ENCODE data around the gene CAST.

Gene CAST

DNA sequence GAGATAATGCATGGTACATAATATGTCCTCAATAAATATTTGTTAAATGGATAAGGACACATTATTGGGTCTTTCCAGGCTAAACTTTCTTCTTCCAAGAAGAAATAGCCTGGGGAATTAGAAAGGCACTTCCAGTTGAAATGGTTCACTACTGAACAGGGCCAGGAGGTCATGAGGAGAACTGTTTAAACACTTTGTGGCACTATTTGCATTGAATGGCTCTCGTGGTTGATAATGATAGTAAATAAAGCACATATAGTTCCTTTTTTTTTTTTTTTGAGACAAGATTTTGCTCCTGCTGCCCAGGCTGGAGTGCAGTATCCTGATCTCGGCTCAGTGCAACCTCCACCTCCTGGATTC lies 19.9 kb upstream of the CAST start:
- DNase-seq (ENCODE audit: insufficient read length, low spot score): no peak
- FAIRE-seq: no peak

GRCh38 chr5:96645091-96645490 lies 17.1 kb upstream of the CAST start:
- FAIRE-seq (no peak), DNase-seq (ENCODE audit: insufficient read length, low spot score) (no peak)

DNA sequence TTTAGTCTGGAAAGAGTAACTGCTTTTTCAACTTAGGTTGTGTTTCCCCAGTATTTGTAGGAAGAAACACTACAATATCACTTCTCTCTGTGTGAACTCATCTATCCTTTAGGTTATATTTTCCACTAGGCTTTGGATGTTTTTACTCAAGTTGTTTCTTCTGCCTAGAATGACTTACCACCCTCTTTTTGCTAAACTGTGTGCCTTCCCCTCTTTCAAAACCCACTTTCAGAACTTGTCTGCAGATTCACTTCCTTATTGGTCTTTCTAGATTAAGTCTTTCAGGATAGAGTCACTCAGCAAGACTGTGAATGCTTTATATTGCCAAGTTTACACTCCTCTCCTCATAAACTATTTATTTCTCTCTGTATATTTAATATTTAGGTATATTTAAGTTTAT lies 14.2 kb upstream of the CAST start:
- DNase-seq (ENCODE audit: insufficient read length, low spot score) (no peak), FAIRE-seq (no peak)

- FAIRE-seq (no peak), DNase-seq (ENCODE audit: insufficient read length, low spot score) (no peak)
These were observed 13.6 kb upstream of the CAST start for GRCh38 chr5:96648593-96648992.

DNA sequence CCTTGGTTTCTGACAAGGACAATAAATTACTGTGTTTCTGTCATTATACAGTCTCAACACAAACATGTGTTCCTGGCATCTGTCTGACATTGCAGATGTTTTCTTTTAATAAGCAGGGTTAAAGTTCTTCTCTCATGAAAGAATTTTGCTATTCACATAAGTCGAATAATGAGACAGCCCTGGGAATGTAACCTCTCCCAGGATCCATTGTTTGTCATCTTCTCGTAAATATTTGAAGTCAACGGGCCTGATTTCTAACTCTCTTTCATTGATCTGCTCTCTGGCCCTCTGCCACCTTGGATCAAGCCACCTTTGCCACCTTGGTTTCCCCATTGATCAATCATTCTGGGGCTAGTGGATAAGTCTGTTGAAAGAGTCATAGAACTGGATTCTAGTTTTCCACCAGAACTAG lies 12.9 kb upstream of the CAST start:
- FAIRE-seq: no peak

GRCh38 chr5:96649681-96650540 lies 12.3 kb upstream of the CAST start:
- no peak for DNase-seq (ENCODE audit: insufficient read length, low spot score)
- FAIRE-seq: no peak

More for the DNA sequence above, 12.9 kb upstream of the CAST start:
- DNase-seq (ENCODE audit: insufficient read length, low spot score): no peak

- DNase-seq (ENCODE audit: insufficient read length, low spot score) (no peak), FAIRE-seq (no peak)
These were observed 11.1 kb upstream of the CAST start for GRCh38 chr5:96651047-96651446.

DNA sequence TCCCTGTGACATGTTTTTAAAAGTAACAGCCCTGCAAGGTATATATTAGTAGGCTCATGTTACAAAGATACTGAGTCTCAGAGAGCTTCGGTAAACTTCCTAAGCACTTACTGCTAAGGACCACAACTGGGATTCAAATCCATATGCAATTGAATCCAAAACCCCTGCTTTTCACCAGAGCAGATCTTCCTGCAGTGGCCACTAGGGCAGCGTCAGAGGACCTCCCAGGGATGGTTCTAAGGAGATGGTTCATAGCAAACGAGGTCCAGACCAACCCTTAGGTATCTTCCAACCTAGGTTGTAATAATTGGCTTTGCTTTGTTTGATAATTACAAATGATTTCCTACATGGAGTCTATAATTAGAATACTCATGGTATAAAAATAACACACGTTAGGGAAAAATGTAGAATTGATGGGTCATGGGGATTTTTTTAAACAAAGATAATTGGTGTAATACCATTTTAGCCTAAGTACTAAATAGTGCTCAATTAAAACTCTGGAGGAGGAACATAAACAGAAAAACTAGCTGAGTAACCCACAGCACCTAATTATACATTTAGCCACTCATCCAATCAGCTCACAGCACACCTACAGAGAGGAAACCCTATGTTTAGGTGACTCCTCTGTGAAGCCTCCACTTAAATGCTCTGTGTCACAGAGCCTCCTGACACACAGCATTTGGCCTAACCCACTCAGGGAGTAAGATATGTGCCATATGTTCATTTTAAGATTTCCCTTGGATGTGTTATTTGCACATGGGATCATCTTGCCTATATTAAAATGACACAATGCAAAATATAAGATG lies 10.0 kb upstream of the CAST start:
- no peak for DNase-seq (ENCODE audit: insufficient read length, low spot score)
- FAIRE-seq: no peak

- FAIRE-seq: peak; percentile 23
- peak; percentile 29 for DNase-seq (ENCODE audit: insufficient read length, low spot score)
These were observed 9.3 kb upstream of the CAST start for GRCh38 chr5:96652769-96653454.

- FAIRE-seq (no peak), DNase-seq (ENCODE audit: insufficient read length, low spot score) (no peak)
These were observed 8.0 kb upstream of the CAST start for GRCh38 chr5:96654209-96654608.

- no peak for FAIRE-seq
These were observed 7.1 kb upstream of the CAST start for GRCh38 chr5:96655085-96655484.

GRCh38 chr5:96655506-96655905 lies 6.7 kb upstream of the CAST start:
- DNase-seq (ENCODE audit: insufficient read length, low spot score): no peak

More at GRCh38 chr5:96655085-96655484, 7.1 kb upstream of the CAST start:
- no peak for DNase-seq (ENCODE audit: insufficient read length, low spot score)

DNA sequence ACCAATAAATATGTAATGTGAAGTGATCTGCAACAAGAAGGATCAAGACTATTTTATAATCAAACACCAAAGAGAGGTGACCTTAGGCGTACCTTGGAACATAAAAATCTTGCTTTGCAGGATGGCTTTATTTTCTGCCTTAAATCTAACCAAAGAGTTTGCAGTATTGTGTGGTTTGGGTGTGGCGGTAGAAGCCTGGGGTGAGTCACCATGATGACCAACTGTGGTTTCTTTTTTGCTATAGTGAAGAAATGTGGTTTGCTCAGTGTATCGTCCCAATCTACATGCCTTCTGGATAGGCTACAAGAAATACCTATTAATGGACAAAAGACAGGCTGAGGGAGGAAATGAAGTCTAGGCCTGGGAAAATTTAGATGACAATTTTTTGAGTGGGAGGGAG lies 5.1 kb upstream of the CAST start:
- DNase-seq (ENCODE audit: insufficient read length, low spot score) (peak; percentile 74), FAIRE-seq (no peak)

More at GRCh38 chr5:96655506-96655905, 6.7 kb upstream of the CAST start:
- no peak for FAIRE-seq

DNA sequence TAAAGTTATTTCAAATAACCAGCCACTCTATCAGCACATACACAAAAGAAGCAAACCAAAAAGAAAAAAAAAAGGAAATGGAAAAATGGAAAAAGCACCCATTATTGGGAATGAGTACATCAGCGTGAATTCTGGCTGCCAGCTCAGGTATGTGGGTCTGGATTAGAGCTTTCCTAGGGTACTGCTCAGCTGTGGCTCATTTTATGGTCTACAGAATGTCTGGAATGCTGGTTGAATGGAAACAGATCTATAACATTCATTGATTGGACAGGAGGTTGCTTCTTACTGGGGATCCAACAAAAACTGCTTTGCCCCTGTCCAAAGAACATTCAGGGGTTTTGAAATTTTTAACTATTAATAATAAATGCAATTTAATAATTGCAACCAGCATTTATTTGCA lies 3.9 kb upstream of the CAST start:
- no peak for FAIRE-seq
- DNase-seq (ENCODE audit: insufficient read length, low spot score): no peak

DNA sequence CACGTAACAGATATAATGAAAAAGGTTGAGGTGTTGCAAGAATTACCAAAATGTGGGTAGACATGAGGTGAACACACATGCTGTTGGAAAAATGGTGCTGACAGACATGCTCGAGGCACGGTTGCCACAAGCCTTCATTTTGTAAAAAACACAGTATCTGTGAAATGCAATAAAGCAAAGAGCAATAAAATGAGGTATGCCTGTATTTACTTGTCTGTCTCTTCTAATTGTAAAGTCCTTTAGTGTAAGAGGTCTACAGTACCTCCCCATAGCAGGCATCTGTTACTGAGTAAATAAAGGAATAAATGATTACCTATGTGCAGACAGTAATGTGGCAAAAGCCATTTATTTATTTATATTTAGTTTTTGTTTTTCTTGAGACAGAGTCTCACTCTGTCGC lies 3.0 kb upstream of the CAST start:
- no peak for FAIRE-seq

DNA sequence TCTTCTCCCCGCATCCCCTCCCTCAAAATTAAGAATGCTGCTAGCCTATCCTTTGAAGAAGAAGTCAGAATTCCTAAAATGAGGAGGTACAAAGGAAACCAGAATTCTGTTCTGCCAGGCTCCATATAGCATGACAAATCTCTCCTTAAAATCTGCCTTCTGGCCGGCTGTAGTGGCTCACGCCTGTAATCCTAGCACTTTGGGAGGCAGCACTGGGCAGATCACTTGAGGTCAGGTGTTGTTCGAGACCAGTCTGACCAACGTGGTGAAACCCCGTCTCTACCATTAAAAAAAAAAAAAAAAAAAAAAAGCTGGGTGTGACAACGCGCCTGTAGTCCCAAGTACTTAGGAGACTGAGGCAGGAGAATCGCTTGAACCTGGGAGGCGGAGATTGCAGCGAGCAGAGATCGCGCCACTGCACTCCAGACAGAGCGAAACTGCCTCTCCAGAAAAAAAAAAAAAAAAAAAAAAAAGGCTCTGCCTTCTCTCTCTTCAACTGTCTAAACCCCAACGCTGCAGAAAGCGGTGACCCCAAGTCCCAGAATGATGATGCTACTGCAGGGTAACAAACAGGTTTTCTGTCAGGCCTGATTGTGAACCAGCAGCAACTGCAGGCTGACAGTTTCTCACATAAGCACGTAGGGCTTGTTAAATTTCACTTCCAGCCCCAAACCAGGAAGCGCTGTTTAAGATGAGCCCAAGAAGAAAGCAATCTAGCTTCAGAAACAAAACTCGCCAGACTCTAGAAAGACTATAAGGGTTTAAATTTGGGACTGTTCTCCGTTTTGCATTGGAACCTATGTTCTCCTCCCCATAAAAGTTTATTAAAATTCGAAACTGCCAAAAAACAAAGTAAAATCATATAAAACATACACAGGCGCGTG lies 963 bp upstream of the CAST start:
- FAIRE-seq (no peak), DNase-seq (ENCODE audit: insufficient read length, low spot score) (peak; percentile 26)

More for the DNA sequence above, 3.0 kb upstream of the CAST start:
- DNase-seq (ENCODE audit: insufficient read length, low spot score): no peak

DNA sequence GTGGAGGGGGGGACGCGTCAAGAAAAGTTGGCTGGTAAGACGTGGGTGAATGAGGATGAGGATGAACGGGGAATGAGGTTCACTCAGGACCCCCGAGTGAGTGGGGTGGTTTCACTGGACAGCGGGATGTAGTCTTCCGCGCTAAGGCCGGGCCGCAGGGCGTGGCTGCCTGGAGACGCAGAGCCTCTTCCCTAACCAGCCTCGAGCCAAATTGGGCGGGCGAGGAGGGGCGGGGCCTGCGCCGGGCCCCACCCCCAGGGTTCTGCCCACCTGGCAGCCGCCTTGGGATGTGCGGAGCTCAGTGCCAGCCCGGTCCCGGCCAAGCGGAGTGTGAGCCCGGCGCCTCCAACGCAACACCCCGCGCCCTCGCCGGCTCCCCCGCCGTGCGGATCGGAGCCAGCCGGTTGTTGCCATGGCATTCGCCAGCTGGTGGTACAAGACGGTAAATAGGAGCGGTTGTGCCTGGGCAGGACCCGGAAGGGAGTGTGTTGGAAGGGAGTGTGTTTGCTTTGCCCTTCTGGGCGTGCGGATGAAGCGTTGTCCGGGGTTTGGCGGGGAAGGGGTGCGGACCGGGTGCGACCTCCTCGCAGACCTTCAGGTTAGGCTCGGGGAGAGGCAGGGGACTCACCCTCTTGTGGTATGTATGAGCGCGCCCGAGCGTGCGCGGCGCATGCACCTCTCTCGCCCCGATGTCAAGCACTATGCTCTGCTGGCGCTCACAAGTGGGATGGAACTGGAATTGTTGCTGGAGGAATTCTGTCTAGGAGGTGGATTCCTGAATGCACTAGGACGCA lies 746 bp downstream of the CAST start:
- peak; percentile 69 for FAIRE-seq
- peak; percentile 93 for DNase-seq (ENCODE audit: insufficient read length, low spot score)

GRCh38 chr5:96663608-96664007 lies 1.4 kb downstream of the CAST start:
- no peak for DNase-seq (ENCODE audit: insufficient read length, low spot score)
- no peak for FAIRE-seq

- FAIRE-seq (no peak), DNase-seq (ENCODE audit: insufficient read length, low spot score) (no peak)
These were observed 2.5 kb downstream of the CAST start for GRCh38 chr5:96664669-96665068.

Data from HTR-8/SVneo (cell line).